GM12878 (cell line): ENCODE measurements around the gene SETDB1. TPM values are rescaled to one million over a fixed set of nuclear protein-coding genes. Genes with fewer than 3 reads are reported as not detected.
A peak's percentile ranks its signal among the peaks of the same experiment; 100 is the strongest.

ENCODE experiments used
- ATAC-seq: fragments of 200-7000 bp; cut with Tn5 transposase; 3 replicates; pipeline ENCODE4 v1.9.1; 2020; ENCODE audit warnings: mild to moderate bottlenecking, moderate library complexity
- Bru-seq: library from RNA; stranded (reverse); fragments of 400-500 nt; gene quantifications from one replicate; lab custom pipeline; 2021; lab: Mats Ljungman, UMichigan
- BruChase-seq, 2 experiments: library from RNA; stranded (reverse); fragments of 400-500 nt; gene quantifications; one replicate each; lab custom pipeline; 2021; lab: Mats Ljungman, UMichigan
- BruUV-seq: library from RNA; stranded (reverse); fragments of 400-500 nt; replicated peaks from 2 replicates; lab custom pipeline; 2021; lab: Mats Ljungman, UMichigan
- CTCF ChIA-PET: fragments of 300-600 bp; sonication (Branson Sonifier 250); formaldehyde crosslinking; extraction: SDS; loops from one replicate; lab custom pipeline; 2021; ENCODE audit warnings: inconsistent platforms; lab: Yijun Ruan, JAX
- POLR2A ChIA-PET: fragments of 350-600 bp; formaldehyde crosslinking; extraction: SDS; loops from one replicate; lab custom pipeline; 2021; ENCODE audit warnings: inconsistent platforms; lab: Charles Lee
- RAD21 ChIA-PET: fragments of 300-600 bp; sonication (Branson Sonifier 250); formaldehyde crosslinking; loops from one replicate; lab custom pipeline; 2023; ENCODE audit warnings: antibody characterized with exemption; ENCODE audit not compliant: unreplicated experiment; lab: Charles Lee
- SMC1A ChIA-PET: fragments of 300-600 bp; sonication (Branson Sonifier 250); formaldehyde crosslinking; loops from one replicate; lab custom pipeline; 2023; ENCODE audit not compliant: unreplicated experiment, uncharacterized antibody; lab: Charles Lee
- DNase-seq: peaks from one replicate; pipeline ENCODE4 v3.0.0-alpha.2; 2011; ENCODE audit warnings: low read depth, low spot score
- FAIRE-seq: peaks from 3 replicates; lab custom pipeline; 2011; peaks lifted over from hg19 to GRCh38; lab: Jason Lieb, UNC
- H2AFZ ChIP-seq: 2 replicates; pipeline ENCODE4 v1.6.0; 2011; ENCODE audit warnings: low read depth, low read length, control low read depth; ENCODE audit not compliant: control insufficient read depth
- H3K27ac ChIP-seq: 2 replicates; pipeline ENCODE4 v1.5.1; 2011; ENCODE audit warnings: control low read depth; ENCODE audit not compliant: control insufficient read depth, insufficient read depth
- H3K27me3 ChIP-seq, 2 experiments: replicated peaks in 1 of 2; 2 replicates each; pipeline versions ENCODE4 v1.6.0 to v1.6.1; 2011; ENCODE audit warnings: low read length in 1 of 2; ENCODE audit not compliant: control insufficient read depth in 2 of 2, insufficient read depth in 2 of 2
- H3K36me3 ChIP-seq, 2 experiments: 2 replicates each; pipeline ENCODE4 v1.5.1; 2011; ENCODE audit warnings: low read length in 1 of 2; ENCODE audit not compliant: control insufficient read depth in 2 of 2, insufficient read depth in 2 of 2
- H3K4me1 ChIP-seq: 2 replicates; pipeline ENCODE4 v1.6.1; 2011; ENCODE audit warnings: mild to moderate bottlenecking, low read length, moderate library complexity, mixed read lengths; ENCODE audit not compliant: control insufficient read depth, insufficient read depth
- H3K4me2 ChIP-seq: 2 replicates; pipeline ENCODE4 v1.6.0; 2011; ENCODE audit warnings: control low read depth; ENCODE audit not compliant: control insufficient read depth, insufficient read depth
- H3K4me3 ChIP-seq: fragments of 200-600 bp; sonication (generic); 2 replicates; pipeline ENCODE4 v1.5.1; 2016
- H3K79me2 ChIP-seq: 2 replicates; pipeline ENCODE4 v1.6.0; 2011; ENCODE audit warnings: low read length; ENCODE audit not compliant: control insufficient read depth, insufficient read depth
- H3K9ac ChIP-seq: 2 replicates; pipeline ENCODE4 v1.8.0; 2011; ENCODE audit warnings: low read length, control low read depth, mixed read lengths; ENCODE audit not compliant: control insufficient read depth, insufficient read depth
- H3K9me3 ChIP-seq: replicated peaks from 3 replicates; pipeline ENCODE4 v1.5.1; 2011; ENCODE audit warnings: mild to moderate bottlenecking, low read length; ENCODE audit not compliant: control insufficient read depth, insufficient read depth
- H4K20me1 ChIP-seq: 2 replicates; pipeline ENCODE4 v1.6.0; 2011; ENCODE audit not compliant: control insufficient read depth, insufficient read depth
- BRCA1 ChIP-seq: IDR thresholded peaks from 2 replicates; pipeline ENCODE4 v1.6.1; 2011; ENCODE audit warnings: low read depth, low read length, improper control_type of control experiment
- CTCF ChIP-seq, 3 experiments: IDR thresholded peaks in 2 of 3; conservative IDR thresholded peaks in 1 of 3; 2 replicates each; pipeline ENCODE4 v1.5.1; 2011; ENCODE audit warnings: low read depth in 3 of 3, low read length in 3 of 3, mild to moderate bottlenecking in 3 of 3, control low read depth in 2 of 3, moderate library complexity in 2 of 3, inconsistent platforms in 1 of 3, mixed read lengths in 1 of 3; ENCODE audit not compliant: control insufficient read depth in 2 of 3, insufficient read depth in 1 of 3; ENCODE audit errors: extremely low read depth in 1 of 3
- JUNB ChIP-seq: IDR thresholded peaks from 2 replicates; pipeline ENCODE4 v1.6.1; 2016; ENCODE audit warnings: antibody characterized with exemption, mild to moderate bottlenecking
- MTA3 ChIP-seq: IDR thresholded peaks from 2 replicates; pipeline ENCODE4 v1.6.1; 2012; ENCODE audit warnings: low read length, inconsistent platforms, borderline replicate concordance
- MXI1 ChIP-seq: fragments of 150-350 bp; IDR thresholded peaks from 2 replicates; pipeline ENCODE4 v1.6.1; 2011; ENCODE audit warnings: low read depth, mild to moderate bottlenecking, inconsistent platforms, low read length, improper control_type of control experiment
- NFYA ChIP-seq: IDR thresholded peaks from 2 replicates; pipeline ENCODE4 v1.6.1; 2011; ENCODE audit warnings: low read depth, mild to moderate bottlenecking, low read length, improper control_type of control experiment, borderline replicate concordance
- NR2C2 ChIP-seq: IDR thresholded peaks from 2 replicates; pipeline ENCODE4 v1.6.1; 2011; ENCODE audit warnings: borderline replicate concordance, low read depth; ENCODE audit not compliant: control insufficient read depth, insufficient read length
- PAX5 ChIP-seq: IDR thresholded peaks from 2 replicates; pipeline ENCODE4 v1.6.1; 2011; ENCODE audit warnings: low read depth, low read length, borderline replicate concordance
- PML ChIP-seq: IDR thresholded peaks from 2 replicates; pipeline ENCODE4 v1.6.1; 2012; ENCODE audit warnings: low read length, inconsistent platforms
- RCOR1 ChIP-seq: conservative IDR thresholded peaks from 2 replicates; pipeline ENCODE4 v1.6.1; 2012; ENCODE audit warnings: low read depth, low read length, improper control_type of control experiment
- RUNX3 ChIP-seq: IDR thresholded peaks from 2 replicates; pipeline ENCODE4 v1.6.1; 2012; ENCODE audit warnings: low read length, inconsistent platforms
- SREBF2 ChIP-seq: IDR thresholded peaks from 2 replicates; pipeline ENCODE4 v1.6.1; 2012; ENCODE audit warnings: mild to moderate bottlenecking, low read length
- TARDBP ChIP-seq: IDR thresholded peaks from 2 replicates; pipeline ENCODE4 v1.6.1; 2016; ENCODE audit warnings: borderline replicate concordance
- TCF12 ChIP-seq: IDR thresholded peaks from 2 replicates; pipeline ENCODE4 v1.6.1; 2011; ENCODE audit warnings: low read depth, mild to moderate bottlenecking, low read length
- ZNF217 ChIP-seq: fragments of 450-650 bp; IDR thresholded peaks from 2 replicates; pipeline ENCODE4 v1.6.1; 2017; ENCODE audit warnings: antibody characterized with exemption, mild to moderate bottlenecking
- ZSCAN29 ChIP-seq: fragments of 450-650 bp; IDR thresholded peaks from 2 replicates; pipeline ENCODE4 v1.6.1; 2017; ENCODE audit warnings: mild to moderate bottlenecking, moderate library complexity
- ZZZ3 ChIP-seq: IDR thresholded peaks from 2 replicates; pipeline ENCODE4 v1.6.1; 2011; ENCODE audit warnings: low read depth; ENCODE audit not compliant: control insufficient read depth, insufficient read length
- WGBS: methylation state at CpG from one replicate; pipeline ENCODE4 v1.1.6; 2016; ENCODE audit warnings: low lambda C conversion rate; ENCODE audit not compliant: insufficient replicate concordance, insufficient coverage; ENCODE audit errors: missing lambda C conversion rate; 5-methylcytosine and 5-hydroxymethylcytosine counted together
- in situ Hi-C: fragments of 300-500 bp; cut with MboI; formaldehyde crosslinking; loops from 9 replicates; pipeline ENCODE4 v1.14.3; 2018; ENCODE audit warnings: mixed read lengths
- intact Hi-C: fragments of 100-400 bp; cut with micrococcal nuclease; formaldehyde crosslinking; loops from one replicate; pipeline ENCODE4 v1.14.2; 2022; ENCODE audit not compliant: unreplicated experiment
- long read RNA-seq, 2 experiments: library from polyadenylated mRNA; unstranded; transcript quantifications; one replicate each; pipeline ENCODE4 v2.0.0, GENCODE V29; 2019 to 2020
- polyA minus RNA-seq, 3 experiments: library from RNA; depleted of rRNA, polyadenylated mRNA; stranded (reverse); fragments of >200 nt; gene quantifications; 2 replicates each; pipeline ENCODE4 v1.2.3, GENCODE V29; 2011
- polyA plus RNA-seq, 11 experiments: library from polyadenylated mRNA; depleted of rRNA in 4 of 11; unstranded in 6 of 11; stranded (reverse) in 5 of 11; fragments of >200 nt; fragmentation: Nextera tagmentation in 4 of 11; fragmentation: Illumina TruSeq in 1 of 11; extraction: Ambion mirVana in 4 of 11; extraction: Trizol in 1 of 11; gene quantifications; 1 replicate in 1 of 11; 2 replicates in 10 of 11; pipeline versions ENCODE4 v1.2.1 to v1.2.3, GENCODE V29; 2011 to 2016; ENCODE audit warnings: inconsistent platforms in 2 of 11, missing spikeins in 2 of 11, low read depth in 1 of 11
- total RNA-seq, 4 experiments: library from RNA; depleted of rRNA in 3 of 4; stranded (reverse); fragments of >200 nt in 3 of 4; fragmentation: Illumina TruSeq in 1 of 4; extraction: Trizol in 1 of 4; gene quantifications; 2 replicates each; pipeline versions ENCODE4 v1.2.1 to v1.2.3, GENCODE V29; 2013 to 2021
- TF ChIP-seq, protein P1 (sequence below): IDR thresholded peaks from 2 replicates; pipeline ENCODE4 v1.6.1; 2011; ENCODE audit warnings: low read depth, mild to moderate bottlenecking, low read length, moderate library complexity, borderline replicate concordance; ENCODE audit errors: extremely low read depth

SETDB1 gene
- total RNA-seq (2013; cell fraction: nucleolus; rRNA removed): 168 and 183 TPM in 2 replicates
- total RNA-seq (2014; rRNA removed): 30.0 and 36.5 TPM in 2 replicates
- total RNA-seq (2014; rRNA removed; fragmentation: Illumina TruSeq; extraction: Trizol): 36.1 and 36.3 TPM in 2 replicates
- 38.7 and 42.6 TPM in 2 replicates for total RNA-seq (2021)
- polyA plus RNA-seq (2011; ENCODE audit: low read depth): 22.0 TPM
- polyA plus RNA-seq (2011; rRNA removed): 56.7 and 58.4 TPM in 2 replicates
- polyA plus RNA-seq (2011; cell fraction: cytosol; rRNA removed): 34.7 and 36.2 TPM in 2 replicates
- polyA plus RNA-seq (2011; cell fraction: nucleus; rRNA removed): 81.8 and 87.7 TPM in 2 replicates
- 29.6 and 31.1 TPM in 2 replicates for polyA plus RNA-seq (2012)
- 44.3 and 46.4 TPM in 2 replicates for polyA plus RNA-seq (2014; fragmentation: Illumina TruSeq; extraction: Trizol)
- 10 to 100 TPM; 14.5 to 14.7 TPM for polyA plus RNA-seq (2014; fragmentation: Nextera tagmentation; extraction: Ambion mirVana)
- polyA plus RNA-seq (2014; rRNA removed): 30.8 and 35.2 TPM in 2 replicates
- polyA plus RNA-seq (2016; fragmentation: Nextera tagmentation; extraction: Ambion mirVana): 10 to 100 TPM; 14.3 to 14.5 TPM
- polyA minus RNA-seq (2011; rRNA and poly(A)+ RNA removed): 71.5 and 86.6 TPM in 2 replicates
- 21.5 and 21.9 TPM in 2 replicates for polyA minus RNA-seq (2011; cell fraction: cytosol; rRNA and poly(A)+ RNA removed)
- 32.4 and 50.3 TPM in 2 replicates for polyA minus RNA-seq (2011; cell fraction: nucleus; rRNA and poly(A)+ RNA removed)
- Bru-seq, nascent RNA: percentile 78 among the genes with signal in this experiment
- percentile 85 among the genes with signal in this experiment for BruChase-seq, experiment 1, labeled RNA remaining after a 6-hour chase
- BruChase-seq, experiment 2, labeled RNA remaining after a 2-hour chase: percentile 82 among the genes with signal in this experiment
- long read RNA-seq, experiment 1, full-length matches to known transcripts: 2 of 3 reads
- long read RNA-seq, experiment 1, partial matches to known transcripts: 1 of 3 reads
- long read RNA-seq, experiment 1, other reads (novel, unspliced or antisense): 0 of 3 reads
- long read RNA-seq, experiment 2, partial matches to known transcripts: 20 of 23 reads
- long read RNA-seq, experiment 2, other reads (novel, unspliced or antisense): 3 of 23 reads

- ChIA-PET POLR2A (interaction anchor here (0.5 to 1.6 kb wide), 10 partner anchors 40 to 601 kb away, joined by 3 to 6 read pairs (median 3); partner anchors contain the start of genes CTXND2 and GOLPH3L), CTCF (interaction anchor here (1.0 to 1.2 kb wide), 2 partner anchors 36 to 161 kb away, joined by 3 to 4 read pairs; partner anchors contain the start of gene CTSS), SMC1A (interaction anchor here (0.7 to 2.6 kb wide), 6 partner anchors 36 to 229 kb away, joined by 3 to 8 read pairs (median 4); partner anchors contain the start of genes CTSS and GOLPH3L), RAD21 (interaction anchor here (1.4 to 2.2 kb wide), 4 partner anchors 297 to 669 kb away, joined by 3 to 14 read pairs (median 3); partner anchors contain the start of genes CA14 and ENSA)
- peaks cover 16% of the 10 kb centered on the region for H3K79me2 ChIP-seq
- peak; percentile 96 for FAIRE-seq
- peak within 1 kb of the TSS; percentile 99 for H3K9ac ChIP-seq
- in situ Hi-C loops (no loop called here), intact Hi-C loops (loop anchor here (5.0 to 10.0 kb wide), 3 partner anchors 91 to 364 kb away; partner anchors contain the start of gene ENSA)
- H3K4me3 ChIP-seq: peak within 1 kb of the TSS; percentile 98
- no peaks in the 10 kb centered on the region for H4K20me1 ChIP-seq
- peak within 1 kb of the TSS; percentile 84 for H3K4me2 ChIP-seq
- peak within 1 kb of the TSS; percentile 98 for H3K27ac ChIP-seq
- peaks cover 2% of the 10 kb centered on the region for H3K9me3 ChIP-seq
- H3K4me1 ChIP-seq: peaks cover 12% of the 10 kb centered on the region
- peaks cover 4 to 20% of the 10 kb centered on the region in 2 experiments for H3K36me3 ChIP-seq
- peak; percentile 93 for ATAC-seq
- H3K27me3 ChIP-seq: no peaks in the 10 kb centered on the region
- 1% methylated on average over 39 of the region's 39 CpGs for whole genome bisulfite sequencing
- DNase-seq: peak; percentile 92
- BruUV-seq: no TSS peak
- H2AFZ ChIP-seq: peak within 1 kb of the TSS; percentile 98
- no peak for TF ChIP-seq NR2C2
- TF ChIP-seq, protein P1, sequence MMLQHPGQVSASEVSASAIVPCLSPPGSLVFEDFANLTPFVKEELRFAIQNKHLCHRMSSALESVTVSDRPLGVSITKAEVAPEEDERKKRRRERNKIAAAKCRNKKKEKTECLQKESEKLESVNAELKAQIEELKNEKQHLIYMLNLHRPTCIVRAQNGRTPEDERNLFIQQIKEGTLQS: 0 out of 2 replicates have a peak, but pooled peaks have one; percentile 7
- 0 out of 2 replicates have a peak, but pooled peaks have one; percentile 60 for TF ChIP-seq TARDBP
- peak; percentile 5; the same call in 1 of the 2 replicates for TF ChIP-seq TCF12
- TF ChIP-seq JUNB: no peak
- TF ChIP-seq SREBF2: no peak
- TF ChIP-seq PAX5: no peak
- no peak for TF ChIP-seq BRCA1
- no peak for TF ChIP-seq NFYA
- no peak for TF ChIP-seq MTA3
- peak; percentile 69 for TF ChIP-seq RUNX3
- peak in 1 of 3 experiments; percentile 22; a peak in 1 of 6 replicates for TF ChIP-seq CTCF (IDR thresholded peaks at IDR 0.05 in 2 of 3, conservative IDR thresholded peaks at IDR 0.05 in 1 of 3; ENCODE audit: control insufficient read depth in 2 of 3, extremely low read depth in 1 of 3, insufficient read depth in 1 of 3, low read depth in 3 of 3, low read length in 3 of 3)
- TF ChIP-seq RCOR1: 0 out of 2 replicates have a peak, but pooled peaks have one; percentile 82
- TF ChIP-seq PML: peak; percentile 87
- no peak for TF ChIP-seq ZZZ3
- TF ChIP-seq ZNF217: no peak
- no peak for TF ChIP-seq ZSCAN29
- peak; percentile 40; the same call in 1 of the 2 replicates for TF ChIP-seq MXI1
These were observed at the start of gene SETDB1 for GRCh38 chr1:150926097-150926741. SETDB1 (plus strand) TSS chr1:150926363; CDS start chr1:150927715, 1,352 bp downstream.
